COLO668 (cell line): ENCODE results near the gene BAZ2B.

Experiments used
- DNase-seq: peaks from one replicate; lab custom pipeline; 2025; ENCODE audit not compliant: unreplicated experiment; lab: John Stamatoyannopoulos, UW

BAZ2B gene

GRCh38 chr2:159270744-159271379 is 345.5 kb downstream of the BAZ2B start:
- DNase-seq: no peak
